ENCODE data around the gene CERT1.

DNA sequence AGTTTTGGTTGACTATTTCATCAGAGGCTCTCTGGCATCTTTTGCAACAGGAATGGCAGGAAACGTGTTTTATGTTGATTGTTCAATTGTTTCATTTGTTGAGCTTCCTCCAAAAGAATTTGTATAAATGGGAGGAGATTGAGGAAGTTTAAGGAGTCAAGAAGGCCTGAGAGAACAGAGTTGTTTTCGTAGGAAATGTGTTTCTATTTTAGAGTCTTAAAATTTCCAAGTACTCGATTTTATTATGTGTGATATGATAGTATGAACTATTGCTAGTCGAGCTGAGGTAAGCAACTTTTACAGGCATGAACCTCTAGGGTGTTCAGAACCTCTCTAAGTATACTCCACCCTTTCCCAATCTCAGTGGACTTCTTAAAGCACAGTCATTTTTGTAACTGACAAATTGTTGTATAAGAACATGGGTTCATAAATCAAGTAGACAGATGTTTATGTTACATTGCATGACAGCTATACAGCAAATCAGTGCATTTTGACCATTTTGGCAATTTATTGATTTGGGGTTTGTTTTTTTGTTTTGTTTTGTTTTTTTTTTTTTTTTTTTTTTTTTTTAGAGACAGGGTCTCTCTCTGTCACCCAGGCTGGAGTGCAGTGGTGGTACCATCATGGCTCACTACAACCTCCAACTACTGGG, 47.7 kb upstream of the CERT1 start:
- TF ChIP-seq CTCF (IDR thresholded peaks at IDR 0.05) (no peak), POLR2AphosphoS5 (IDR thresholded peaks at IDR 0.05) (no peak), EP300 (IDR thresholded peaks at IDR 0.05) (no peak)

Measured in esophagus muscularis mucosa (tissue), 4 donors.